ENCODE measurements around the gene ARHGAP11A.
"Not testable (repeated sequence)": the region's sequence is repeated elsewhere in the genome, so short reads cannot be mapped to it uniquely, and the experiment has no call there.

GRCh38 chr15:32614712-32615050 is 623 bp upstream of the ARHGAP11A start:
- TF ChIP-seq JUND (IDR thresholded peaks at IDR 0.05); TAF1 (conservative IDR thresholded peaks at IDR 0.05); CTCF (IDR thresholded peaks at IDR 0.05; ENCODE audit: low read depth, low read length, missing input control); RXRA (IDR thresholded peaks at IDR 0.05); RAD21 (IDR thresholded peaks at IDR 0.05); SP1 (IDR thresholded peaks at IDR 0.05); GABPA (IDR thresholded peaks at IDR 0.05 in 1 of 2, conservative IDR thresholded peaks at IDR 0.05 in 1 of 2); EGR1 (IDR thresholded peaks at IDR 0.05; ENCODE audit: low read depth in 2 of 2); HNF4A (conservative IDR thresholded peaks at IDR 0.05): not testable (repeated sequence)
- TF ChIP-seq, protein P1, sequence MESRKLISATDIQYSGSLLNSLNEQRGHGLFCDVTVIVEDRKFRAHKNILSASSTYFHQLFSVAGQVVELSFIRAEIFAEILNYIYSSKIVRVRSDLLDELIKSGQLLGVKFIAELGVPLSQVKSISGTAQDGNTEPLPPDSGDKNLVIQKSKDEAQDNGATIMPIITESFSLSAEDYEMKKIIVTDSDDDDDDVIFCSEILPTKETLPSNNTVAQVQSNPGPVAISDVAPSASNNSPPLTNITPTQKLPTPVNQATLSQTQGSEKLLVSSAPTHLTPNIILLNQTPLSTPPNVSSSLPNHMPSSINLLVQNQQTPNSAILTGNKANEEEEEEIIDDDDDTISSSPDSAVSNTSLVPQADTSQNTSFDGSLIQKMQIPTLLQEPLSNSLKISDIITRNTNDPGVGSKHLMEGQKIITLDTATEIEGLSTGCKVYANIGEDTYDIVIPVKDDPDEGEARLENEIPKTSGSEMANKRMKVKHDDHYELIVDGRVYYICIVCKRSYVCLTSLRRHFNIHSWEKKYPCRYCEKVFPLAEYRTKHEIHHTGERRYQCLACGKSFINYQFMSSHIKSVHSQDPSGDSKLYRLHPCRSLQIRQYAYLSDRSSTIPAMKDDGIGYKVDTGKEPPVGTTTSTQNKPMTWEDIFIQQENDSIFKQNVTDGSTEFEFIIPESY (IDR thresholded peaks at IDR 0.05) = not testable (repeated sequence)
- TF ChIP-seq, protein P2, sequence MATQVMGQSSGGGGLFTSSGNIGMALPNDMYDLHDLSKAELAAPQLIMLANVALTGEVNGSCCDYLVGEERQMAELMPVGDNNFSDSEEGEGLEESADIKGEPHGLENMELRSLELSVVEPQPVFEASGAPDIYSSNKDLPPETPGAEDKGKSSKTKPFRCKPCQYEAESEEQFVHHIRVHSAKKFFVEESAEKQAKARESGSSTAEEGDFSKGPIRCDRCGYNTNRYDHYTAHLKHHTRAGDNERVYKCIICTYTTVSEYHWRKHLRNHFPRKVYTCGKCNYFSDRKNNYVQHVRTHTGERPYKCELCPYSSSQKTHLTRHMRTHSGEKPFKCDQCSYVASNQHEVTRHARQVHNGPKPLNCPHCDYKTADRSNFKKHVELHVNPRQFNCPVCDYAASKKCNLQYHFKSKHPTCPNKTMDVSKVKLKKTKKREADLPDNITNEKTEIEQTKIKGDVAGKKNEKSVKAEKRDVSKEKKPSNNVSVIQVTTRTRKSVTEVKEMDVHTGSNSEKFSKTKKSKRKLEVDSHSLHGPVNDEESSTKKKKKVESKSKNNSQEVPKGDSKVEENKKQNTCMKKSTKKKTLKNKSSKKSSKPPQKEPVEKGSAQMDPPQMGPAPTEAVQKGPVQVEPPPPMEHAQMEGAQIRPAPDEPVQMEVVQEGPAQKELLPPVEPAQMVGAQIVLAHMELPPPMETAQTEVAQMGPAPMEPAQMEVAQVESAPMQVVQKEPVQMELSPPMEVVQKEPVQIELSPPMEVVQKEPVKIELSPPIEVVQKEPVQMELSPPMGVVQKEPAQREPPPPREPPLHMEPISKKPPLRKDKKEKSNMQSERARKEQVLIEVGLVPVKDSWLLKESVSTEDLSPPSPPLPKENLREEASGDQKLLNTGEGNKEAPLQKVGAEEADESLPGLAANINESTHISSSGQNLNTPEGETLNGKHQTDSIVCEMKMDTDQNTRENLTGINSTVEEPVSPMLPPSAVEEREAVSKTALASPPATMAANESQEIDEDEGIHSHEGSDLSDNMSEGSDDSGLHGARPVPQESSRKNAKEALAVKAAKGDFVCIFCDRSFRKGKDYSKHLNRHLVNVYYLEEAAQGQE (IDR thresholded peaks at IDR 0.05) = not testable (repeated sequence)
